Lower leg skin (tissue), 3 donors: ENCODE results near the gene UGT1A9.

ENCODE experiments used
- POLR2A ChIP-seq, 2 donors: fragments of 450-650 bp; IDR thresholded peaks; one replicate each; pipeline ENCODE4 v1.6.1; 2016 to 2017; ENCODE audit warnings: antibody characterized with exemption in 2 of 2, mild to moderate bottlenecking in 1 of 2, moderate library complexity in 1 of 2
- TF ChIP-seq, protein P1 (sequence below), 3 donors: fragments of 450-650 bp; IDR thresholded peaks; one replicate each; pipeline ENCODE4 v1.5.1; 2016; ENCODE audit warnings: antibody characterized with exemption in 3 of 3, mild to moderate bottlenecking in 3 of 3, moderate library complexity in 2 of 3

DNA sequence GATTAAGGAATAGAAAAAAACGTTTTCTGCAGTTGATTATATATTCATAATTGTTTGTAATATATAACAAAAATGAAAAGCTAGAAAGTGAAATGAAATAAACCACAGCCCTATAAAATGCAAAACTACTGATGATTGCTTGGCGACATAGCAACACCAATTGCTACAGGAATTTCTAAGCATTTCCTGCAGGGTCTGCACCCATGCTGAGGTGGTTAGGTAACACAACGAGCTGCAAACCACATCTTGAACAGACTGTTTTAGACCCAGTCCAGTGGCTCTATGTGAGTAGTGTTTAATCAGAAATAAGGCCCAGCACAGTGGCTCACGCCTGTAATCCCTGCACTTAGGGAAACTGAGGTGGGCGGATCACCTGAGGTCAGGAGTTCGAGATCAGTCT lies 17.2 kb upstream of the UGT1A9 start:
- TF ChIP-seq, protein P1, sequence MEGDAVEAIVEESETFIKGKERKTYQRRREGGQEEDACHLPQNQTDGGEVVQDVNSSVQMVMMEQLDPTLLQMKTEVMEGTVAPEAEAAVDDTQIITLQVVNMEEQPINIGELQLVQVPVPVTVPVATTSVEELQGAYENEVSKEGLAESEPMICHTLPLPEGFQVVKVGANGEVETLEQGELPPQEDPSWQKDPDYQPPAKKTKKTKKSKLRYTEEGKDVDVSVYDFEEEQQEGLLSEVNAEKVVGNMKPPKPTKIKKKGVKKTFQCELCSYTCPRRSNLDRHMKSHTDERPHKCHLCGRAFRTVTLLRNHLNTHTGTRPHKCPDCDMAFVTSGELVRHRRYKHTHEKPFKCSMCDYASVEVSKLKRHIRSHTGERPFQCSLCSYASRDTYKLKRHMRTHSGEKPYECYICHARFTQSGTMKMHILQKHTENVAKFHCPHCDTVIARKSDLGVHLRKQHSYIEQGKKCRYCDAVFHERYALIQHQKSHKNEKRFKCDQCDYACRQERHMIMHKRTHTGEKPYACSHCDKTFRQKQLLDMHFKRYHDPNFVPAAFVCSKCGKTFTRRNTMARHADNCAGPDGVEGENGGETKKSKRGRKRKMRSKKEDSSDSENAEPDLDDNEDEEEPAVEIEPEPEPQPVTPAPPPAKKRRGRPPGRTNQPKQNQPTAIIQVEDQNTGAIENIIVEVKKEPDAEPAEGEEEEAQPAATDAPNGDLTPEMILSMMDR (IDR thresholded peaks at IDR 0.05), result no peak
- no peak for TF ChIP-seq POLR2A (IDR thresholded peaks at IDR 0.05)
